ENCODE measurements around the gene LMO2.
"Not testable (repeated sequence)": the region's sequence is repeated elsewhere in the genome, so short reads cannot be mapped to it uniquely, and the experiment has no call there.

LMO2 gene

GRCh38 chr11:33860926-33861325 is 30.9 kb downstream of the LMO2 start:
- DNase-seq: no peak

DNA sequence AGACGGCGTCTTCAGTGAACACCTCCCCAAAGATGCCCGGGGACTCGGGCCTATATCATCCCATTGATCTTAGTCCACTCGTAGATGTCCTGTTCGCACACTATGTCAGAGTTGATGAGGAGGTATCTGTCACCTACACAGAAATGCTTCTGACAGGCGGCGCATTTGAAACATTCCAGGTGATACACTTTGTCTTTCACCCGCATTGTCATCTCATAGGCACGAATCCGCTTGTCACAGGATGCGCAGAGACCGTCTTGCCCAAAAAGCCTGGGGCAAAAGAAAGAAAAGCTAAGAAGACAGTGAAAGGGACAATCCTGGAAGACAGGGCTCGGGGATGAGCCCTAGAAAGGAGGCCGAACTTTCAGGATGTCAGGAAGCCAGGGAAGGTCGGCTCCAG is 32.6 kb downstream of the LMO2 start:
- DNase-seq: no peak

DNA sequence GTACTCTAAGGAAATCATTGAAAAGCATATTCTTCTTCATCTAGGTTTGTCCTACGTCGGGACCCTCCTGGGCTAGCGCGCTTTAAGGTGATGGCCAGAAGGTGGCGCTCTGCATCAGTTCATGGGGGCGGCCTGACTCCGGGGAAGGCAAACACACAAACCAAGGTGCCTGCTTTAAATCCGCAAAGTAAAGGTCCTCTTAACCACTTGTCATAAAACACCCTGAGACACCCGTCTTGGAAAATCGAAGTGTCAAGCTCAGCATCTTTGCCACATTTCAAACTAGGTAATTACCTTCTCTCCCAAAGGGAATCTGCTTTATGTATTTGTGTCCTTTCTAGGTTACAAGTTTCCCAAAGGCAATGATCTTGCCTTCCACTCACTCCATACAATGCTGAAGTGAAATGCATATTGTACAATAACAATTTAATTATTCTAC is 33.9 kb downstream of the LMO2 start:
- peak; percentile 43 to 65 (median 56) for DNase-seq

DNA sequence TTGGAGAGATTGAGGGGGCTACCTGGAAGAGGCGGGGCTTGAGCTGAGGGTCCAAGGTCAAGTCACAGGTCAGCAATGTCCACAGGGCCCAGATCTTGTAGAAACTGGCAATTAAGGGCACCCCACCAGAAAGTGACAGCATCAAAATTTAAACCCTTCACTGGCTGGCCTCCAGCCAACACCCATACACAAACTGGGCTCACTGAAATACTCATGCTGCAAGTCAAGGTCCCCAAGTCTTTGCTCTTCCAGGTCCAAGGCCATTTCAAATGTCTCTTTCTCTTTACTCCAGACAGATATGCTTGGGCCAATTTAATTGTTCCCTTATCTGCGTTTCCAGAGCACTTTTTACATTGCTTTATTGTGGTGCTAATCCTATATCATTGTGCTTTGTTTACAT is 36.4 kb downstream of the LMO2 start:
- no peak for DNase-seq

- no peak for DNase-seq
Measured at GRCh38 chr11:33848717-33849390, 43.0 kb downstream of the LMO2 start.

GRCh38 chr11:33847251-33847650 is 44.6 kb downstream of the LMO2 start:
- DNase-seq: no peak

- DNase-seq: no peak
Measured at GRCh38 chr11:33844236-33844635, 47.6 kb downstream of the LMO2 start.

DNA sequence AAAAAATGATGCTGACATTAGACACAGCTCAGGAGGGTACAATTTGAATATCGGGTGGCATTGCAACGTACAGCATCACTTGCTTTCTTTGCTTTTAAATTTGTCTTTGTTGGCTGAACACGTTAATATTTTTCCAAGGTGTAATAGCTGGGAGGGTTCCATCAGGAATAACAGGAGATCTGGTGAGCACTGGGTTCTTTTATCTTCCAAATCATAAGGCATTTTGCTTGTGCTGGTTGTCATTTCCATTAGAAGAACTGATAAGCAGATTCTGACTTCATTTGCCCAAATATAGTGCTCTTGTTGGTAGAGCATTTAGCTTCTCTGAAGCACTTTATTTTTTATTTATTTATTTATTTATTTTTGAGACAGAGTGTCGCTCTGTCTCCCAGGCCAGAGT is 48.9 kb downstream of the LMO2 start:
- no peak for DNase-seq

- DNase-seq: no peak
Measured at GRCh38 chr11:33842236-33842915, 49.5 kb downstream of the LMO2 start.

GRCh38 chr11:33838234-33838633 is 53.6 kb downstream of the LMO2 start:
- DNase-seq: not testable (repeated sequence)

DNA sequence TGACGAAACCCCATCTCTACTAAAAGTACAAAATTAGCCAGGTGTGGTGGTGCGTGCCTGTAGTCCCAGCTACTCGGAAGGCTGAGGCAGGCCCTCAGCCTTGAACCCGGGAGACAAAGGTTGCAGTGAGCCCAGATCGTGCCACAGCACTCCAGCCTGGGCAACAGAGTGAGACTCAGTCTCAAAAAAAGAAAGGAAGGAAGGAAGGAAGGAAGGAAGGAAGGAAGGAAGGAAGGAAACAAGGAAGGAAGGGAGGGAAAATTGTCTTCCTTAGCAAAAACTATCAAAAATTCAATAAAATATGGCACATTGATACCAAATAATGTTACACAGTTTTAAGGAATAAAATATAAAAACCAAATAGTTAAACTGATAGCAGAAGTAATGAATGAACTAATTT is 54.5 kb downstream of the LMO2 start:
- DNase-seq: not testable (repeated sequence)

GRCh38 chr11:33835143-33835878 is 56.6 kb downstream of the LMO2 start:
- no peak for DNase-seq

- DNase-seq: no peak
Measured at GRCh38 chr11:33832676-33833075, 59.2 kb downstream of the LMO2 start.

DNA sequence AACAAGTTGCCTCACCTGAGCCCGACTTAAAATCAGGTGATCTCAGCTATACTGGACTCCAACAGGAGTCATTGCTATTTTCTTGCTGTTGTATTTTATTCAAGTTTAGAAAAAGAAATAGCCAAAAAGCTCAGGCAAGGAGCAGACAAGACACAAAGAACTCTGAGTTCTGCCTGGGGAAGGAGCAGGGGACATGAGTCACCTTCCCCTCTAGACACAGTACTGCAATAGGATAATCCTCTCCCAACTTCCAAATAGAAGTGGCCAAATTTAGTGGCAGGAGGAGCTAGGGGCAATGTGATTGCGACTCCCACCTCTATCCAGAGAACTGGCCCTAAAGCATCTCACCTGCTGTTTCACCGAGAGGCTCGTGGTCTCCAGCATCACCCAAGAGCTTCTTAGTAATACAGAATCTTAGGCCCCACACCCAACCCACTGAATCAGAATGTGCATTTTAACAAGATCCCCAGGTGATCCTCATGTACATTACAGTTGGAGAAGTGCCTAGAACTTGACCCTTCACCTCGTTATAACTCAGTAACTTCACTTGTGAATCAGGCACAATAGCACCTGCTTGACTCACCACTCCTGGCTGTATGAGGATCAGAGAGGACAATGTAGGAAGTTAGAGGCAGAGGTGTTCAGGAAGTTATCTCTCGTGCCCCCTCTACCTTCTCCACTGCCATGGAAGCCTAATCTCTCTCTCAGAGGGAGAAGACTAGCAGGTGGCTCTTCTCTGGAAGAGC is 60.8 kb downstream of the LMO2 start:
- DNase-seq: no peak

DNA sequence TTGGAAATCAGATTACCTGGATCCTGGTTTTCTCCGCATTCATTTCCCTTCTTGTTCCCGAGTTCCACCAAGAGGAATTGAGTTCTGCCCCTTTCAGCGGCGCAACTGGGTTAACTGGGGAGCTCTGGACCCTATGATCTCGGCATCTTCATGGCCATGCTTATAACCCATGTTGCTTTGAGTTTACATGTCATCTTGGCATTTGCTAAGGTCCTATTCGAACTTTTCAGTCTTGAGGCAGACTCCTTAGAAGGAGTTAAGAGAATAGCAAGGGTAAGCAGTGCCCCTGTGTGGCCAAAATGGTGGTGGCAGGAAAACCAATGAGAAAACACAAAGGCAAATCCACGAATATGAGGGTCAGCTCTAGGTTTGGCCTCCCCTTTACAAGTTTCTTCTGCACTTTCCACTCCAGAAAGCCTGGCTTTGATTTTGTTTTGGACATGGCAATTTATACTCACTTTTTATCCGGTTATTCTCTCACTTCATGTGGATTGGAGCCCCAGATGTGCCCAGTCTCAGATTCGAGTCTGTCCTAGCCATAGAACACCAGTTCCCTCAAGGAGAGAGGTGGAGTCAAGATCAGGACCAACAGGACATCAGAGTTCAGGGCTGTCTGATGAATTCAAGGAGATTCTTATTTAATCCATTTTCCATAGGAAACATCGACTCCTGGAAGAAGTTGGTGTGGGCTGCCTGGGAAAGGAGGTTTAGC is 62.3 kb downstream of the LMO2 start:
- DNase-seq: peak in 2 of 4 experiments; percentile 27 to 29

DNA sequence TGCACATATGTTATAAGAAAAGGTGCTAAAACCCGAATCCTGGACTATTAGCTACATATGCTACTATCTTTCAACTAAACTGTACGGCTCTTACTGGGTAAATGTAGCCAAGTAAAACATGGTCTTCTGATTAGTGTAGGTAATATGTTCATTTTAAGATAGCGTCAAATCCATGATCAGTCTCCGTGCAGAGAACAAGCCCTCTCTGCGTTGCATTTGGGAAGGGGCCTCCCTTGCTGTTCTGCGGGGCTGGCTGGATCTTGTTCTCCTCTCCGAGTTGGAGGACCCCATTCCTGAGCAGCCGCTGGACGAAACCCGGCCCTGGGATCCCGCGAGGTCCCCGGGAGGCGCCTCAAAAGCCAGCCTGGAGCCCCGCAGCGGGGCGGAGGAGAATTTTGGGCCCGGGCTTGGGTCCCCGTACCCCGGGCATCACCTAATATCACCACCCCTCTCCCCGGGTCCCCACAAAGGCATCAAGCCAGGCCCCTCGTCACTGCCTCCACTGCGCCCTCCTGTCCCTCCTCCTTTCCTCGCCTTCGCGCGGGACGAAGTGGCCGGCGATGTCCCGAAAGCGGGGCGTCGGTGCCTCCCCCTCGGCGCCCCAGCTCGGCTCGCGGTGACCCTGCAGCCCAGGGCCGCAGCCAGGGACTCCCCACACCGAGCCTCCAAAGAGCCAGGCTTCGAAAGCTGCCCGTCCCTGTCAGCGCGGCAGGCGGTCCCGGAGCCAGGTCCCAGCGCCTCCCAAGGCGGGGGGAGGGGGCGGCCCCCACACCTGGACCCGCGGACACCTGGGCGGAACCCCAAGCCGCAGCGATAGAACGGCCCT is 63.1 kb downstream of the LMO2 start:
- no peak for DNase-seq

DNA sequence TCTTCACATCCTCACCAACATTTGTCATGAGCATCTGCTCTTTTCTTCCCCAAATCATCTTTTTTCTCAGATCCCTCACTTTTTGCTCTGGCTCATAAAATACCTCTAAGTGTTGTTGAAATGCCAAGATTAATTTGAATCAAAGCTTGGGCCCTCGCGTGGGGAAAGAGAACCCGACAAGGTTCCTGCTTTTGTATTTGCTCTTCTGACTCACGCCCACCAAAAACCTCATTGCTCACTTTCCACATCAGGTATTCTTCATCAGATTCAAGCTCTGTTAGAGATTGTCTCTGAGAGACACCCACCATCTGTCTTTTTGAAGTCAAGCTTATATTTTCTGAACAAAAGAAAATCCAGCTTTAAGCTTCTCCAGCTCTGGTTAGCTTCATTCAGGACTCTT is 64.7 kb downstream of the LMO2 start:
- no peak for DNase-seq

GRCh38 chr11:33825854-33826560 is 65.9 kb downstream of the LMO2 start:
- no peak for DNase-seq

DNA sequence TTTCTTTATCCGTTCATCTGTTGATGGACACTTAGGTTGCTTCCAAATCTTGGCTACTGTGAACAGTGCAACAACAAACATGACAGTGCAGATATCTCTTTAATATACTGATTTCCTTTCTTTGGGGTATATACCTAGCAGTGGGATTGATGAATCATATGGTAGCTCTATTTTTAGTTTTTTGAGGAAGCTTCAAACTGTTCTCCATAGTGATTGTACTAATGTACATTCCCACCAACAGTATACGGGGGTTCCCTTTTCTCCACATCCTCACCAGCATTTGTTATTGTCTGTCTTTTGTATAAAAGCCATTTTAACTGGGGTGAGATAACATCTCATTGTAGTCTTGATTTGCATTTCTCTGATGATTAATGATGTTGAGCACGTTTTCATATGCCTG is 68.9 kb downstream of the LMO2 start:
- DNase-seq: not testable (repeated sequence)

DNA sequence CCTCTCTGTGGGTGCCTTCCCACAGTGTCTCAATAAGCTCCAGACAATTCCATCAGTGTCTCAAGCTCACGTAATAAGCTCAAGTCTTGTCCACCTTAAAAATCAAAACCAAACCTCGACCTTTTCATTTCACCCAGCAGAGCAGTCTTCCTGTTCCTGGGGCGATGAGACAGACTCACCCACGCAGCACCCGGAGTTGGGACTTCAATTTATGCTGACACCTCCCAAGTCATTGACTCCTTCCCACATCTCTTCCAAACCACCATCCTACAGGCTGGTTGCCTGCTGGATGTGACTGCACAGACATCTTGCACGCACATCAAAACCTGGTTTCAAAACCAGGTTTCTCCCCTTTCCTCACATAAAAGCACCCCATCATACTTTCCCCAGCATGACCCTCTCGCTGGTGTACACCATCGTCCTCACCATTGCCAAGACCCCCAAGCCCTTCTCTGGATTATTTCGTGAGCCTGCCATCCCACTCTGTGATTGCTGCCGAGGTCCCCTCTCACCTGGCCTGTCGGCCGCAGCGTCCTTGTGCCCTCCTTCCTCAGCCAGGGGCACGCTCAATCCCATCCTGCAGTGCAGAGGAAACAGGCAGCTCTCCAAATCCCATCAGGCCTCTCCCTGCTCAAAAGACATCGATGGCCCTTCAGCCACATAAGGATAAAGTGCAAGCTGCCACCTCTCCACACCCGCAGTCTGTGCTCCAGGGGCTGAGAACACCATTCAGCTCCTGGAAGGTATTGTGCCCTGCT is 72.4 kb downstream of the LMO2 start:
- DNase-seq: no peak

All from activated naive CD4-positive, alpha-beta T cell (primary cell).